Astrocyte of the cerebellum (primary cell): Measurements from ENCODE around the gene DCDC2.
"Not testable (repeated sequence)": the region's sequence is repeated elsewhere in the genome, so short reads cannot be mapped to it uniquely, and the experiment has no call there.

Experiments
- DNase-seq: peaks from one replicate; pipeline ENCODE4 v3.0.0-alpha.2; 2011; ENCODE audit warnings: low read depth
- H3K4me3 ChIP-seq: 2 replicates; pipeline ENCODE4 v1.5.1; 2011; ENCODE audit warnings: mild to moderate bottlenecking, low read depth, low read length, moderate library complexity
- in situ Hi-C: cut with HindIII; loops from 2 replicates; pipeline ENCODE4 v1.10.0; 2017; ENCODE audit warnings: low sequenced_read_pairs
- TF ChIP-seq, protein P1 (sequence below): IDR thresholded peaks from 2 replicates; pipeline ENCODE4 v1.5.1; 2012; ENCODE audit warnings: low read length, low read depth, moderate library complexity, mild to moderate bottlenecking; ENCODE audit errors: missing control alignments

DCDC2 gene

GRCh38 chr6:24357336-24358218 lies at the start of gene DCDC2:
Gene DCDC2, minus strand, starts transcription at chr6:24358059. Its CDS starts 309 bp downstream, at chr6:24357750.
- in situ Hi-C loops: no loop called here
- peak within 1 kb of the TSS; percentile 39 for H3K4me3 ChIP-seq
- TF ChIP-seq, protein P1, sequence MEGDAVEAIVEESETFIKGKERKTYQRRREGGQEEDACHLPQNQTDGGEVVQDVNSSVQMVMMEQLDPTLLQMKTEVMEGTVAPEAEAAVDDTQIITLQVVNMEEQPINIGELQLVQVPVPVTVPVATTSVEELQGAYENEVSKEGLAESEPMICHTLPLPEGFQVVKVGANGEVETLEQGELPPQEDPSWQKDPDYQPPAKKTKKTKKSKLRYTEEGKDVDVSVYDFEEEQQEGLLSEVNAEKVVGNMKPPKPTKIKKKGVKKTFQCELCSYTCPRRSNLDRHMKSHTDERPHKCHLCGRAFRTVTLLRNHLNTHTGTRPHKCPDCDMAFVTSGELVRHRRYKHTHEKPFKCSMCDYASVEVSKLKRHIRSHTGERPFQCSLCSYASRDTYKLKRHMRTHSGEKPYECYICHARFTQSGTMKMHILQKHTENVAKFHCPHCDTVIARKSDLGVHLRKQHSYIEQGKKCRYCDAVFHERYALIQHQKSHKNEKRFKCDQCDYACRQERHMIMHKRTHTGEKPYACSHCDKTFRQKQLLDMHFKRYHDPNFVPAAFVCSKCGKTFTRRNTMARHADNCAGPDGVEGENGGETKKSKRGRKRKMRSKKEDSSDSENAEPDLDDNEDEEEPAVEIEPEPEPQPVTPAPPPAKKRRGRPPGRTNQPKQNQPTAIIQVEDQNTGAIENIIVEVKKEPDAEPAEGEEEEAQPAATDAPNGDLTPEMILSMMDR: no peak
- no peak for DNase-seq

GRCh38 chr6:24405262-24405661 lies 47.4 kb upstream of the DCDC2 start:
- TF ChIP-seq, protein P1: no peak
- DNase-seq: no peak
- H3K4me3 ChIP-seq: no peak overlapping the region
- in situ Hi-C loops: no loop called here

DNA sequence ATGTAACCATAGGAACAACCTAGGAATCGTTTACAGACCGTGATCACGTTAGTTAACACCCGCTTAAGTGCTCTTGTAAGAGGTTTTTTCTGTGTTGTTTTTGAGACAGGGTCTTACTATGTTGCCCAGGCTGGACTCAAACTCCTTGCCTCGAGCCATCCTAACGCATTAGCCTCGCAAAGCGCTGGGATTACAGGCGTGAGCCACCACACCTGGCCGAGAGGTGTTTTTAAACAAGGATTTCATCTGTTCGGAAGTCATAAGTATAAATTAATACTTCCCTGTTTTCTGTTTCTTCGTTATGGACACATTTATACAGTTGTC lies 45.6 kb upstream of the DCDC2 start:
- no peak for DNase-seq
- TF ChIP-seq, protein P1: no peak
- peak overlapping the region; percentile 66 for H3K4me3 ChIP-seq
- in situ Hi-C loops: no loop called here

DNA sequence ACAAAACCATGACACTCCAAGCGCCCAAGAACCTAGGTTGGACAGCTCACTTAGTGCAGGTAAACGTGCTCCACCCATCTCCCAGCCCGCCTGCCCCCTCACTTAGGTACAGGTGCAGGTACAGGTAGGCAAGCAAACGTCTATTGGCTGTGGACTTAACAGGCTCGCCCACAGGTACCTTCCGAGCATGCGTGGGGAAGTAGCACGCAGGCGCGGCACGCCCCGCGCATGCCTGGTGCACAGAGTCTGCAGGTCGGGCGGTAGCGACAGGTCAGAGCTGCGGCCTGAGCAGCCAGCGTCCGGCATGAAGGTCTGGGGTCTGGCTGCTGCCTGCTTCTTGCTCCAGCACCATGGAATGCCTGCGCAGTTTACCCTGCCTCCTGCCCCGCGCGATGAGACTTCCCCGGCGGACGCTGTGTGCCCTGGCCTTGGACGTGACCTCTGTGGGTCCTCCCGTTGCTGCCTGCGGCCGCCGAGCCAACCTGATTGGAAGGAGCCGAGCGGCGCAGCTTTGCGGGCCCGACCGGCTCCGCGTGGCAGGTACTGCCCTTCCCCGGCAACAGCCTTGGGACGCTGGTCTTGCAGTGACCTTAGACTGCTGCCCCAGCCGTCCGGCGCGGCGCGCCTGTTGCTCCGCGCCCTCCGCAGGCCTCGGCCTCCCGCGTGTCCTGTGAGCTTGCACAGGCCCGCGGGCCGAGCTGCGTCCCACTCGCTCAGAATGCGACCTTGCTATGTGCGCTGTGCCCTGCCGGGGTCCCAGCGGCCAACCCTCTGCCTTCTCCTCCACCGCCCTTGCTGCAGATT lies 45.0 kb upstream of the DCDC2 start, which contains the start of gene MRS2:
MRS2 (plus strand) TSS at position 240 of the 804 bp plus-strand sequence; CDS start at position 351, 111 bp downstream.
- peak within 1 kb of the TSS; percentile 66 for H3K4me3 ChIP-seq
- TF ChIP-seq, protein P1: no peak
- DNase-seq: peak; percentile 26
- in situ Hi-C loops: no loop called here

DNA sequence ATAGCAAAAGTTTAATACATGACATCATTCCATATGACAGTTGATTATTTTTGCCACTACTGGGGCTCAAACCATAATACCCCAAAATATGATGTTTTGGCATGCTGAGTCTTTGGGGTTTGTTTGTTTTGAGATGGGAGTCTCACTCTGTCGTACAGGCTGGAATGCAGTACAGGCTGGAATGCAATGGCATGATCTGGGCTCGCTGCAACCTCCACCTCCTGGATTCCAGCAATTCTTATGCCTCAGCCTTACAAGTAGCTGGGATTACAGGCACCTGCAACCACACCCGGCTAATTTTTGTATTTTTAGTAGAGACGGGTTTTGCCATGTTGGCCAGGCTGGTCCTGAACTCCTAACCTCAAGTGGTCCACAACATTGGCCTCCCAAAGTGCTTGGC lies 43.6 kb upstream of the DCDC2 start:
- TF ChIP-seq, protein P1: no peak
- DNase-seq: no peak
- in situ Hi-C loops: no loop called here
- no peak overlapping the region for H3K4me3 ChIP-seq

GRCh38 chr6:24400045-24401039 lies 42.5 kb upstream of the DCDC2 start:
- DNase-seq, H3K4me3 ChIP-seq, in situ Hi-C loops: not testable (repeated sequence)
